ENCODE measurements around the gene PDGFA.

Gene PDGFA

DNA sequence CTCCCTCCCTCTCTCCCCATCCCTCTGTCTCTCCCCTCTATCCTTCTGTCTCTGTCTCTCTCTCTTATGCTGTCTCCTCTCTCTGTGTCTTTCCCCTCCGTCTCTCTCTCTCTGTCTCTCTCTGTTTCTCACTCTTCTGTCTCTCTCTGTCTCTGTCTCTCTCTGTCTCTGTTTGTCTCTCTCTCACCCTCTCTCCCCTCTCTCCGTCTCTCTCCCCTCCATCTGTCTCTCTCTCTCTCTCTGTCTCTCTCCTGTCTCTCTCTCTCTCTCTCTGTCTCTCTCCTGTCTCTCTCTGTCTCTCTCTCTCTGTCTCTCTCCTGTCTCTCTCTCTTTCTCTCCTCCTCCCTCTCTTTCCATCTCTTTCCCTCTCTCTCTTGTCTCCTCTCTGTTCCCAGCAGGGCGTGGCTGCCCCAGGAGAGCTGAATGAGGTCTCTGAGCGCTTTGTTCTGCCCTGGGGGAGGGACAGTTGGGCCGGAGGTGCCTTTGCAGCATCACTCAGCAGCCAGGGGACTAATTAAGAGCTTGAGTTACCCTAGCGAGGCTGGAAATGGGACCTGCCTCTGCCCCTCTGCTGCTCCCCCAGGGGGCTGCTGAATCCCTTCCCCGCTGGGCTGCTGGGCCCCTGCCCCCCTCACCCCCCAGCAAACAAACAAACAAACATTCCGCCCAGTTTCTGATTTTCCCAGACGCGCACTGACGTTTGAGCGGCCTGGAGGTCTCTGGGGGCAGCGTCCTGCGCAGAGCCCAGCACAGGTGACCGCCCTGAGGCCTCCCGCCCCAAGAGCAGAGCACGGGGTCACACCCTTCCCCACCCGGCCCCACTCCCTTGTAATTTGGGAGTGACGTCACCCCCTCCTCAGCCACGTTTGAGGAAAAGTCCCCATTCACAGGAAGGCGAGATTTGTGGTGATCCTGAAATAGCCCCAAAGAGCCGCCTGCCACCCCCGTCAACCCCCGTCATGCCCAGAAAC, 68.1 kb downstream of the PDGFA start:
- TF ChIP-seq, protein P1, sequence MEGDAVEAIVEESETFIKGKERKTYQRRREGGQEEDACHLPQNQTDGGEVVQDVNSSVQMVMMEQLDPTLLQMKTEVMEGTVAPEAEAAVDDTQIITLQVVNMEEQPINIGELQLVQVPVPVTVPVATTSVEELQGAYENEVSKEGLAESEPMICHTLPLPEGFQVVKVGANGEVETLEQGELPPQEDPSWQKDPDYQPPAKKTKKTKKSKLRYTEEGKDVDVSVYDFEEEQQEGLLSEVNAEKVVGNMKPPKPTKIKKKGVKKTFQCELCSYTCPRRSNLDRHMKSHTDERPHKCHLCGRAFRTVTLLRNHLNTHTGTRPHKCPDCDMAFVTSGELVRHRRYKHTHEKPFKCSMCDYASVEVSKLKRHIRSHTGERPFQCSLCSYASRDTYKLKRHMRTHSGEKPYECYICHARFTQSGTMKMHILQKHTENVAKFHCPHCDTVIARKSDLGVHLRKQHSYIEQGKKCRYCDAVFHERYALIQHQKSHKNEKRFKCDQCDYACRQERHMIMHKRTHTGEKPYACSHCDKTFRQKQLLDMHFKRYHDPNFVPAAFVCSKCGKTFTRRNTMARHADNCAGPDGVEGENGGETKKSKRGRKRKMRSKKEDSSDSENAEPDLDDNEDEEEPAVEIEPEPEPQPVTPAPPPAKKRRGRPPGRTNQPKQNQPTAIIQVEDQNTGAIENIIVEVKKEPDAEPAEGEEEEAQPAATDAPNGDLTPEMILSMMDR (IDR thresholded peaks at IDR 0.05; ENCODE audit: control insufficient read depth, extremely low read depth, insufficient read depth) = no peak
- no peak overlapping the region for H3K4me3 ChIP-seq (ENCODE audit: low read depth, low read length)
- no peak for DNase-seq (ENCODE audit: low read depth)

DNA sequence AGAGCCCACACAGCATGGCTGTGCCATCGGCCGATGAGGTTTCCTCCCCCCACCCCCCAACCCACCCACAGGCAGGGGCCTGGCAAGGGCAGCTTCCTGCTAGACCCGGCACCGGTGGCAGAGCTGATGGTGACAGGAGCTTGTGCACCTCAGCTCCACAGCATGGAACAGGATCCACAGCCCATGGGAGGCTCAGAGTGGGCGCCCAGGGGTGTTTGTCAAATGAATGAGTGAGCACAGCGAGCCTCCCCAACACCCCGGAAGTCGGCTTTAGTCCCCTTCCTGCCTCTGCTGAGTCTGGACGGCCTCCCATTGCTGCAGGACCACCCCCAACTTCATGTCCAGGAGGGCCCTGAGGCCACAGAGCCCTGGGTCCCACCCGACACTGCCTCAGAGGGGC, 68.9 kb downstream of the PDGFA start:
- TF ChIP-seq, protein P1 (IDR thresholded peaks at IDR 0.05; ENCODE audit: control insufficient read depth, extremely low read depth, insufficient read depth) = no peak
- no peak overlapping the region for H3K4me3 ChIP-seq (ENCODE audit: low read depth, low read length)
- no peak for DNase-seq (ENCODE audit: low read depth)

DNA sequence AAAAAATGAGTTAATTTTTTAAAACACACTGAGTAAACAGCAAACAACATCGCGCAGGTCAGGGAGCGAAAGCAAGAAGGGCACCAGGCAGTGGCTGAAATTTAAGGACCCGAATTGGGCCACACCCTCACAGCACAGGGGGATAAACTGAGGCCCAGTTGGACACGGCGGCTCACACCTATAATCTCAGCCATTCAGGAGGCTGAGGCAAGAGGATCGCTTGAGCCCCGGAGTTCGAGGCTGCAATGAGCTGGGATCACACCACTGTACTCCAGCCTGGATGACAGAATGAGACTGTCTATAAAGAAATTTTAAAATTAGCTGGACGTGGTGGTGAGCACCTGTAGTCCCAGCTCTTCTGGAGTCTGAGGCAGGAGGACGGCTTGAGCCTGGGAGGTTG, 69.6 kb downstream of the PDGFA start:
- TF ChIP-seq, protein P1 (IDR thresholded peaks at IDR 0.05; ENCODE audit: control insufficient read depth, extremely low read depth, insufficient read depth) = no peak
- H3K4me3 ChIP-seq (ENCODE audit: low read depth, low read length) = no peak overlapping the region
- DNase-seq (ENCODE audit: low read depth) = no peak

DNA sequence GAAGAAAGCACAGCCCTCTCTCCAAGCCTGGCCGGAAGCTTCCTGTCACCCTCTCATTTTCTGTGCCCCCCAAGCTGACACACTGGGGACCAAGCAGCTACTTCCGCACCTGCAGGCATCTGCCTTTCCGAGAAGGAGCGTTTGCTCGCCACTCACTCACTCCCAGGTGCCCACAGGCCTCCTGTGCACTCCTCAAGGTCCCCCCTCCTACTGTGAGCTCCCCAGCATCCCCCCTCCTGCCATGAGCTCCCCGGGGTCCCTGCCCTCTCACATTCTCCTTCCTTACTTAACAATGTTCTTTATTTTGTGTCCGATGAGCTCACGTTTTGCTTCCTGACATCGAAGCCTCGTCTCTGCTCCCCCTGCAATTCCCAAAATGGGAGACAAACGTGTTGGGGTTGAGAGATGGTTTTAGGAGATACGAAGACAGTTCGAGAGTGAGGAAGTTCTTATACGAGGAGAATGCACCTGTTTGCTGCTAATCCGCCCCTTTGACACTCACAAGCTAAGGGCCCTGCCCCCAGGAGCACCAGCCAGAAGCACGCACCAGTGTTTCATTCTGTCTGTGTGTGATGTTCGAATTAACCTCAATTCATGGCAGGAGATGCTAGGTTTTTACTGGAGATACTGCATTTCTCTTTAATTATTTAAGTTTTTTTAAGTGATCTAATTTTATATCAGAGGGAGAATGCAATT, 70.2 kb downstream of the PDGFA start:
- no peak for DNase-seq (ENCODE audit: low read depth)
- TF ChIP-seq, protein P1 (IDR thresholded peaks at IDR 0.05; ENCODE audit: control insufficient read depth, extremely low read depth, insufficient read depth) = no peak
- no peak overlapping the region for H3K4me3 ChIP-seq (ENCODE audit: low read depth, low read length)

DNA sequence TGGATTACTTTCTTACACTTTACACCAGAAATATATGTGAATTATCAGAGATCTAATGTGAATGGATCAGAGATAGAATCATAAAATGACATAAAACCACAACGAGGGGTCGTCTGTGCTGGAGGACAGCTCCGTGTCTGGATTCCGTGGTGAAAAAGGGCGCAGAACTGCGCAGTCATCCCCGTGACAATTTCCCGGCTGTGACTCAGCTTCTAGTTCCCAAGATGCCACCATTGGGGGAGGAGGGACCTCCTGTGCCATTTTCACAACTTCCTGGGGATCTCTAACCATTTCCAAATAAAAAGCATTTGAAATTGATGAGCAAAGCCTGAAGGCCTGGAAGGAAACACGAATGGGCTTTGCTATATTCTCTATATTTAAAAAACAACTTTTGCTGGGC, 72.1 kb downstream of the PDGFA start:
- no peak for DNase-seq (ENCODE audit: low read depth)
- TF ChIP-seq, protein P1 (IDR thresholded peaks at IDR 0.05; ENCODE audit: control insufficient read depth, extremely low read depth, insufficient read depth) = no peak
- H3K4me3 ChIP-seq (ENCODE audit: low read depth, low read length) = no peak overlapping the region
